Posterior vena cava (tissue), 2 donors: ENCODE measurements around the gene CD300LB. TPM values are rescaled to one million over a fixed set of nuclear protein-coding genes. Genes with fewer than 3 reads are reported as not detected.
"Not testable (repeated sequence)": the region's sequence is repeated elsewhere in the genome, so short reads cannot be mapped to it uniquely, and the experiment has no call there.

ENCODE experiments used
- DNase-seq: peaks from one replicate; pipeline ENCODE4 v3.0.0-alpha.2; 2020; ENCODE audit warnings: low spot score
- intact Hi-C, 2 donors: fragments of 100-400 bp; cut with DNase I; formaldehyde crosslinking; loops; one replicate each; pipeline versions ENCODE4 v1.14.1 to v1.14.2; 2022 to 2023
- total RNA-seq, 2 donors: library from RNA; stranded (reverse); fragmentation: NEBNext Ultra II Directional; extraction: Animal tissue kit (Norgen Biotek cat#: 25700); gene quantifications; one replicate each; pipeline ENCODE4 v1.2.1, GENCODE V29; 2021
- donor health status: DM: yes; HTN: yes; CAD: no.
- donor health status: DM: yes; HTN: yes; CAD: no.

Gene CD300LB
- total RNA-seq, 2 donors from 2014 or later, result 0.23 to 0.62 TPM

GRCh38 chr17:74512624-74513091 lies 18.6 kb downstream of the CD300LB start:
- DNase-seq, result no peak
- intact Hi-C loops, result no loop called here

DNA sequence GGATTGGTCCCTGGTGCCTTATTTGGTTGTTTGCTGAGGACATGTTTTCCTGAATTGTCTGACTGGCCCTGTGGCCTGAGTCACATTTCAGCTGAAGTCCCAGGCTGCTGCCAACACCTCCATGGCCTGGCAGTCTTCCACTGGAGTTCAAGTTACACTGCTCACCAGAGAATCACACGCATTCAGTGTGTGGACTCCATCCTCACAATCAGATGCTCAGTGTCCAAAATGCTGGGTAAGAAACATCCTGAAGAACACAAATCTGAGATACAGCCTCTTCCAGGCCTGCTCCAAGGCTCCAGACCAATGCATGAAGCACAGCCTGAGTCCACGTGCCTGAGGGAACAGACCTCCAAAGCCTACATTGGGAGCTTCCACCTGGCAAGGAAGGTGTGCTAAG lies 19.2 kb downstream of the CD300LB start:
- no peak for DNase-seq
- intact Hi-C loops, result no loop called here

DNA sequence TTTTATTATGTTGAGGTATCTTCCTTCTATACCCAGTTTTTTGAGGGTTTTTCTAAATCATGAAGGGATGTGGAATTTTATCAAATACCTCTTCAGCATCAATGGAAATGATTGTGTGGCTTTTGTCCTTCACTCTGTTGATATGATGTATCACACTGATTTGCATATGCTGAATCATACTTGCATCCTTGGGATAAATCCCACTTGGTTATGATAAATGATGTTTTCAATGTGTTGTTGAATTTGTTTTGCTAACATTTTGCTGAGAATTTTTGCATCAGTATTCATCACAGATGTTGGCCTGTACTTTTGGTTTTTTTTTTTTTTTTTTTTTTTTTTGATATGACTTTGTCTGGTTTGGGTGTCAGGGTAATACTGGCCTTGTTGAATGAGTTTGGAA lies 23.1 kb downstream of the CD300LB start:
- DNase-seq, result no peak
- intact Hi-C loops, result no loop called here

DNA sequence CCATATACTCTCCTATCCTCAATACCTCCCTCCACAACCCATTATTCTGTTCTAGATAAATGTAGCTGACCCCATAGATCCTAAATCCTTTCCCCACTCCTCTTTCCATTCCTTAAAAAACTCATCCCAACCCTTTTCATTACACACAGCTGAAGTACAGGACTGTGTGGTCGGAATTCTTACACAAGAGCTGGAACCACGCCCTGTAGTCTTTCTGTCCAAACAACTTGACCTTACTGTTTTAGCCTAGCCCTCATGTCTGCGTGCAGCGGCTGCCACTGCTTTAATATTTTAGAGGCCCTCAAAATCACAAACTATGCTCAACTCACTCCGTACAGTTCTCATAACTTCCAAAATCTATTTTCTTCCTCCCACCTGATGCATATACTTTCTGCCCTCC lies 27.3 kb downstream of the CD300LB start:
- intact Hi-C loops, DNase-seq: not testable (repeated sequence)

GRCh38 chr17:74502861-74503260 lies 28.4 kb downstream of the CD300LB start:
- intact Hi-C loops, result no loop called here
- DNase-seq, result no peak

DNA sequence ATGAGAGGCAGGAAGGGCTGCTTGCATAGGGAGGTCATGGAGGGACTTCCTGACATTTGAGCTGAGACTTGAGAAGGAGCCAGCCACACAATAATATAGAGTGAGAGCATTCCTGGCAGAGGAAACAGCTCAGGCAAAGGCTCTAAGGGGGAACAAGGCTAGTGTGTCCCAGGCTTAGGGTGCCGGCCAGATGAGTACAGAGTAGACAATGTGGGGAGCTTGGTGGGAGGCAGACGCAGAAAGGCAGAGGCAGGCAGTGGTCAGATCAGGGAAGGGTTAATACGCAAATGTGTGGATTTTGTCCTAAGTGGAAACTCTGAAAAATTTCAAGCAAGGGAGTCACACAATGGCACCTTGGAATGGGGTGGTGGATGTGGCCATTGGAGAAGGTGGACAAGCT lies 31.3 kb downstream of the CD300LB start:
- DNase-seq, result no peak
- intact Hi-C loops, result no loop called here

DNA sequence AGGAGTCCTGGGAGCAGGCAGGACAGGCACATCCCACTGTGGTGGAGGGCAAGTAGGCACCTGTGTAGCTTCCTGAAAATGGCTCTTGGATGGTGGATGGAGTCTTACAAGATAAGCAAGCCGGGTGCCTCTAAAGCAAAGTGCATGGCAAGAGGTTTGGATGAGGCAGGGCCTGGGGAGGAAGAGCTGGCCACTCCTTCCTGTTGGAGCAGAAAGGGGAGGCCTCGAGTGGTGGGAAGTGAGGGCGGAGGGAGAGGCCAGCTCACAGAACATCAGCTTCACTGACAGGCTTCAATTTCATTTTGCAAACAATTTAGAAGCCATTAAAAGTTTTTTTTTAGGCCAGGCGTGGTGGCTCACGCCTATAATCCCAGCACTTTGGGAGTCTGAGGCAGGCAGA lies 33.8 kb downstream of the CD300LB start:
- intact Hi-C loops, result no loop called here
- no peak for DNase-seq

DNA sequence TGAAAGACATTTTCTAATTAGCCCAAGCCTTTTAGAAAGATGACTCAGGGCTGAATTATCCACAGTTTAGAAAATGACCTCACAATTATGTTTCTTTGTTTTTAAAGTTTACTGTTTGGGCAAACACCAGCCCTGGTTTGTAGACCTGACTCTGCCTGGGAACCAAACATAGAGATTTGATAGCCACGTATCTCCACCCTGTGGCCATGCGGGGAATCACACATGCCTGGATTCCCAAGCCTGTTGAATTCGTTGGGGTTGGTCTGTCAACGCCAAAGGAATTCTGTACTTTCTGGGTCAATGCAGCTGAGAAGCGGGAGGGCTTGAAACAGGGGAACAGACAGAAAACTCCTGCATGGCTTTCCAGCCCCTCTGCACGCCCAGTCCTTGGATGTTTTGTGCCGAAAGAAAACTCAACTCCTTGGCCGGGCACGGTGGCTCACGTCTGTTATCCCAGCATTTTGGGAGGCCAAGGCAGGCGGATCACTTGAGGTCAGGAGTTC lies 37.9 kb downstream of the CD300LB start:
- intact Hi-C loops, result no loop called here
- DNase-seq, result no peak

DNA sequence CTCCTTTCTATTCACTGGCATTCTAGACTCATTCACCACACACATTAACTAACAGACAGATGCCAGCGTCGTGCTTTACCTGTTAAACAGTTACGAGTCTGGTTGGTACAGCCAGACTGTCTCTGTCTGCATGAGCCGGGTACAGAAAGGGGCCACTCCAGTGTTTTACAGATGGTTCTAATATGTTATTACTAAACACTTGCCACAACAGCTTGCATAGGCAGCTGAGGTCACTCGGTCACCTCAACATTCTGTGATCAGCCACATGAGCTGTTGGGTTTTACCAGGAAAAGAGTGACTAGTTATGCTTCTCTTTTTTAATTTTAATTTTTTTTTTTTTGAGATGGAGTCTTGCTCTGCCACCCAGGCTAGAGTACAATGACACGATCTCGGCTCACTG lies 39.6 kb downstream of the CD300LB start:
- intact Hi-C loops, result no loop called here
- no peak for DNase-seq

DNA sequence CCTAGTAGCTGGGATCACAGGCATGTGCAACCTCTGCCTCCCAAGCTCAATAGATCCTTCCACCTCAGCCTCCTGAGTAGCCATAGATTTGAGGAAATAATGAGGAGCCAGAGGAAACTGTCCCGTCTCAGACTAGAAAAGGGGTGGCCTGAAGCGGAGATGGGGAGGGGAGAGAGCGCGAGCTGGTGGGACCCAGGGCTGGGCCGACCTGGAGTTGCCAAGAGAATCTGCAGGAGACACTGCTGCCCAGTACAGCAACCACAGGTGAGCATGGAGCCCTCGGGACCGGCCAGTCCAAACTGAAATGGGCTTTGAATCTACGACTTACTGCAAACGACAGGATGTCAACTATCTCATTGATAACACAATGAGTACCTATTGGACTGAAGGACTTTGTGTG lies 40.6 kb downstream of the CD300LB start:
- intact Hi-C loops, result no loop called here
- no peak for DNase-seq

DNA sequence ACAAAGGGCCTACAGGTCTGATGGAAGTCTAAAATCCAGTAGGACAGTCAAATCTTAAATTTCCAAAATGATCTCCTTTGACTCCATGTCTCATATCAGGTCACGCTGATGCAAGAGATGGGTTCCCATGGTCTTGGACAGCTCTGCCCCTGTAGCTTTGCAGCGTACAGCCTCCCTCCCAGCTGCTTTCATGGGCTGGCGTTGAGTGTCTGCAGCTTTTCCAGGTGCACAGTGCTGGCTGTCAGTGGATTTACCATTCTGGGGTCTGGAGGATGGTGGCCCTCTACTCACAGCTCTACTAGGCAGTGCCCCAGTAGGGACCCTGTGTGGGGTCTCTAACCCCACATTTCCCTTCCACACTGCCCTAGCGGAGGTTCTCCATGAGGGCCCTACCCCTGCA lies 43.0 kb downstream of the CD300LB start:
- DNase-seq, intact Hi-C loops: not testable (repeated sequence)

- no peak for DNase-seq
- intact Hi-C loops, result no loop called here
These were observed 45.4 kb downstream of the CD300LB start for GRCh38 chr17:74485841-74486240.

- no peak for DNase-seq
- intact Hi-C loops, result no loop called here
These were observed 46.1 kb downstream of the CD300LB start for GRCh38 chr17:74485022-74485743.

- intact Hi-C loops, result no loop called here
- no peak for DNase-seq
These were observed 47.2 kb downstream of the CD300LB start for GRCh38 chr17:74484066-74484465.

GRCh38 chr17:74481621-74482020 lies 49.7 kb downstream of the CD300LB start:
- intact Hi-C loops, result no loop called here
- no peak for DNase-seq

DNA sequence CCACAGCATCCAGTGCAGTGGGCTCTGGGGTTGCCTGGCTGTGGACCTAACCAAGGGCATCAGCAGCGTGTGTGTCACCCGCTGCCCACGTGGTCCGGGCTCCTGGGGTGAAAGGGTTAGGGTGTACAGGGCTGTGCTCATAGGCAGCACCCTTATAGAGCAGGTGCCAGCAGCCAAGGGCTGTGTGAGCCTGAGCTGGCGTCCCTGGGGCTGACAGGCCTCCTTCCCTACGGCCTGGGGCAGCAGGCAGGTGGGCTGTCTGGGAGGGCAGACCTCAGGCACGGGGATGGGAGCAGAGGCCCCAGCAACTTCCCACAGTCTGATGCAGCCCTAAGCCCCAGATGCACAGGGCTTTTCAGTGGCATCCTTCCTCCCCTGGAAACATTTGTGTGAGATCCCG lies 51.0 kb downstream of the CD300LB start:
- intact Hi-C loops, result no loop called here
- no peak for DNase-seq

DNA sequence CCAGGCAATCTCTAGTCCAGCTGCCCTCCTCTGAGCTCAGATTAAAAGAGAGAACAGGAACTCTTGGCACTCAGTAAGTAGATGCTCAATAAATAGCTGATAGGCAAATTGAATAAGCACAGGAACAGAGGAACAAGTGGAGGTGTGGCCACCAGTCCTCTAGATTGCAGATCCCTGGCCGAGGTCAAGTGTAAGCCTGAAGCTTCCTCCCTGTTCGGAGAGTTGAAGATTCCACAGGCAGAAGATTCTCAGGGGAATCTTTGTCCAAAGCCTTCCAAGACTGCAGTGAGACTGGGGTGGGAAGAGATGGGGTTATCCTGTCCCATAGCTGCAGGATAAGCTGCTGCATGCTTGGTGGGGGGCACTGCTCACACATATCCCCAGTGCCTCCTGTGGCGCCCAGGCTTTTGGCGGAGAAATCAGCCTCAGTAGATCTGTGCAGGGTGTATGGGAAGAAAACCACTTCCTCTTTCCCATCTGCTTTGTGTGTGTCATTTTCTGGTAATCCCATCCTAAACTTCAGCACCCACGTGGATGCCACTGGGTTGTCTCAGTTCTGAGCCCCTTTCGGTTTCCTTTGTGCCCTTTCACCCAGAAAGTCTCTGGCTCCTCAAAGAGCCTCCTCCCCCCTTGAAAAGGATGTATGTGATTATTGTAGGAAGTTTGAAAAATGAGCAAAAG lies 52.7 kb downstream of the CD300LB start:
- intact Hi-C loops, result no loop called here
- no peak for DNase-seq

DNA sequence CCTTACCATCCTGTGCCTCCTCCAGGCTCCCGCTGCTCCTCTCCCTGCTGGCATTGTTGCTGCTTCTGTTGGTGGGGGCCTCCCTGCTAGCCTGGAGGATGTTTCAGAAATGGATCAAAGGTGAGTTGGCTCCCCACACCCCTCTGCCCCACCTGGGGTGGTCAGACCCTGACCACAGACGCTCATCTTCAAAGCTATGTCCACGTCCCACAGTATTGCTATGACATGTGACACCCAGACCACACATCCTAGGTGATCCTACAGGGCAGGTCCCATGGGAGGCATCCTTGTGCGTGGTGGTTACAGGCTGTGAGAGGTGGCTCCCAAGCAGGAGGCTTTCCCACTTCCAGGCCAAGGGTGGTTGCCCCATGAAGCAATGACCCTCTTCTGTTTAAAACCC lies 53.9 kb downstream of the CD300LB start:
- intact Hi-C loops, result no loop called here
- DNase-seq, result no peak

GRCh38 chr17:74475189-74475588 lies 56.1 kb downstream of the CD300LB start:
- intact Hi-C loops, result no loop called here
- DNase-seq, result no peak

- no peak for DNase-seq
- intact Hi-C loops, result no loop called here
These were observed 57.1 kb downstream of the CD300LB start for GRCh38 chr17:74474043-74474792.
